ACC112 (cell line): Measurements from ENCODE around the gene NDE1.

Source experiments
- H2AFZ ChIP-seq: fragments of 200-600 bp; sonication (generic); one replicate; pipeline ENCODE4 v1.6.0; 2017; ENCODE audit warnings: antibody characterized with exemption, low read length; ENCODE audit not compliant: unreplicated experiment
- H3K27ac ChIP-seq: fragments of 200-600 bp; sonication (generic); 2 replicates; pipeline ENCODE4 v1.5.1; 2014; ENCODE audit warnings: low read depth, mild to moderate bottlenecking, antibody characterized with exemption, low read length, moderate library complexity
- H3K27me3 ChIP-seq: fragments of 200-600 bp; sonication (generic); 2 replicates; pipeline ENCODE4 v1.6.1; 2014; ENCODE audit warnings: mild to moderate bottlenecking, antibody characterized with exemption, low read length, moderate library complexity, mixed read lengths; ENCODE audit not compliant: insufficient read depth
- H3K36me3 ChIP-seq: fragments of 200-600 bp; sonication (generic); 2 replicates; pipeline ENCODE4 v1.6.1; 2016; ENCODE audit warnings: mild to moderate bottlenecking, antibody characterized with exemption, low read length, moderate library complexity, mixed read lengths; ENCODE audit not compliant: insufficient read depth
- H3K4me1 ChIP-seq: fragments of 200-600 bp; sonication (generic); one replicate; pipeline ENCODE4 v1.6.1; 2016; ENCODE audit warnings: low read length, mixed read lengths; ENCODE audit not compliant: insufficient read depth, unreplicated experiment, control insufficient read depth
- H3K4me3 ChIP-seq: fragments of 200-600 bp; sonication (generic); 2 replicates; pipeline ENCODE4 v1.5.1; 2014; ENCODE audit warnings: mild to moderate bottlenecking, low read depth, low read length
- H3K79me2 ChIP-seq: fragments of 200-600 bp; sonication (generic); one replicate; pipeline ENCODE4 v1.6.0; 2016; ENCODE audit warnings: low read length; ENCODE audit not compliant: control insufficient read depth, unreplicated experiment, insufficient read depth

Gene NDE1

DNA sequence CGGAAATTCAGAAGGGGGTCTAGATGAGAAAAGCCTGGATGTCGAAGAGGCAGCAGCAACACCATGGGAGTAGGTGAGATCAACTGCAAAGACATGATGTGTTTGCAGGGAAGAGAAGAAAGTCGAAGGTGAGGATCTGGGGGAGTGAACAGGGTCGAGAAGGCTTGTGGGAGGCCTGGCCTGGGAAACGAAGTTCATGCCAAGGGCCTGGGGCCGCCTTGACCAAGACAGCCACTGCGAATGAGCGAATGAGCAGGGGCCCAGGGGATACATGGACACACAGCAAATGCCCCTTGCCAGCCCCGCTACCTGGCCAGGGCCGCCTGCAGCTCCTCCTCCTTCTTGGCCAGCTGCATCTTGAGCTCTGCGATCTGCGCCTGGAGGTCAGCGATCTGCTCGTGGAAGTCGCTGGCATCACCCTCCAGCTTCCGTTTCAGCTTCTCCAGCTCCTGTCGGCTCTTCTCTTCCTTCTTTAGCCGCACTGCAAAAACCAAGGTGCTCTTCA is 87.1 kb downstream of the NDE1 start:
- Histone ChIP-seq H3K4me3 (no peak overlapping the region), H3K4me1 (peaks cover 13% of the 10 kb centered on the region), H3K27ac (no peak overlapping the region), H2AFZ (no peak overlapping the region), H3K27me3 (no peaks in the 10 kb centered on the region), H3K79me2 (no peaks in the 10 kb centered on the region), H3K36me3 (no peaks in the 10 kb centered on the region)

DNA sequence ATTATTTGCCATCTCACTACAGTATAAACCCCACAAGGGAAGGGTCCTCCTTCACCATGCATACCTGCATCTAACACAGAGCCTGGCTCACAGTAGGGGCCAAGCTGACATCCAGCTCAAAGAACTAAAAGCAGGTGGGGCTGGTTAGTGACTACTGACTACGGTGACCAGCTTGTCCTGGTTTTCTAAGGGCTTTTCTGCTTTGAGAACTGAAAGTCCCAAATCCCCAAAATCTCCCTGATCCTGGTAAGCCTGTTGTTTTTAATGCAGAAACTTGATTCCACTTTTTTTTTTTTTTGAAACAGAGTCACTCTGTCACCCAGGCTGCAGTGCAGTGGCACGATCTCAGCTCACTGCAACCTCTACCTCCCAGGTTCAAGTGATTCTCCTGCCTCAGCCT is 89.4 kb downstream of the NDE1 start:
- no peak overlapping the region for H3K4me3 ChIP-seq
- no peaks in the 10 kb centered on the region for H3K79me2 ChIP-seq
- no peaks in the 10 kb centered on the region for H3K27me3 ChIP-seq
- no peak overlapping the region for H3K27ac ChIP-seq
- peaks cover 3% of the 10 kb centered on the region for H3K4me1 ChIP-seq
- H2AFZ ChIP-seq, result no peak overlapping the region
- H3K36me3 ChIP-seq, result no peaks in the 10 kb centered on the region

DNA sequence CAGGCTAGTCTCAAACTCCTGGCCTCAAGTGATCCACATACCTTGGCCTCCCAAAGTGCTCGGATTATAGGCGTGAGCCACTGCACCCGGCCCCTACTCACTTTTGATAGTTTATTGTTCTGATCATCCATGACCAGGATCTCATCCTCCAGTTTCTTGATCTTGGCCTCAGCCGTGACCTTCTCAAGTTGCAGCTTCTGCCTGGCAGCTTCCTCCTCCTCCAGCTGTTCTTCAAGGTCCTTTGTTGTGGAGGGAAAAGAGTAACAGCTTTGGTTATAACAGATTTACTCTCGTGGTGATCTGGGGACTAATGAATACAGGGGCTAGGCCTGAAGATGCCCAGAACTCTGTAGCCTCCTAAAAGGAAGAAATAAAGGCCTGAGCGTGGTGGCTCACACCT is 89.9 kb downstream of the NDE1 start:
- no peaks in the 10 kb centered on the region for H3K27me3 ChIP-seq
- H3K4me3 ChIP-seq, result no peak overlapping the region
- no peak overlapping the region for H2AFZ ChIP-seq
- H3K36me3 ChIP-seq, result no peaks in the 10 kb centered on the region
- H3K27ac ChIP-seq, result no peak overlapping the region
- no peaks in the 10 kb centered on the region for H3K79me2 ChIP-seq
- H3K4me1 ChIP-seq, result no peaks in the 10 kb centered on the region

DNA sequence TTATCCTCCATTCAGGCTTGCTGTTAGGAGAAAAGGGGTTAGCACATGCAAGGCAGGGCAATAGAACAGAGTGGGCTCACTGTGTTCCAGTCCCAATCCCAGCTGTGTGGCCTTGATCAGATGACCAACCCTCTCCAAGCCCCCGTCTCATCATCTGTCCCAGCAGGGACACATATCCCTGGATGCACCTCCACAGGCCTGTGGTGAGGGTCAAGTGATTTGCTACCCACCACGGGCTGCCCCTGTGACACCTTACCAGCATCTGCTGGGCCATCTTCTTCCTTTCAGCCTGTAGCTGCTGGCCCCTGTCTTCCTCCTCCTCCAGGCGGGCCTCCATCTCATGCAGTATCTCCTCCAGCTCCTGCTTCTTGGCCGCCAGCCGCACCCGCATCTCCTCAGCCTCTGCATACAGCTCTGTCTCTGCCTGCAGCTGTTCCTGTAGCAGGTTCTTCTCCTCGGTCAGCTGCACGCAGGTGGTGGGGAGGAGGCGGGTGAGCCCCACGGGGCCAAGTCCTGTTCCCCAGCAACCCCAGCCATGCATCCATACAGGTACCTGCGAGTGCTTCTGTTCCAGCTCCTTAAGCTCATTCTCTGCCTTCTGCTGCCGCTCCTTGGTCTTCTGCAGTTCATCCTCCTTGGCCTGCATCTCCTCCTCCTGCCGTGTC is 91.3 kb downstream of the NDE1 start:
- H3K36me3 ChIP-seq, result no peaks in the 10 kb centered on the region
- H3K27ac ChIP-seq, result no peak overlapping the region
- no peaks in the 10 kb centered on the region for H3K27me3 ChIP-seq
- H3K4me3 ChIP-seq, result no peak overlapping the region
- no peaks in the 10 kb centered on the region for H3K79me2 ChIP-seq
- H2AFZ ChIP-seq, result no peak overlapping the region
- H3K4me1 ChIP-seq, result no peaks in the 10 kb centered on the region

DNA sequence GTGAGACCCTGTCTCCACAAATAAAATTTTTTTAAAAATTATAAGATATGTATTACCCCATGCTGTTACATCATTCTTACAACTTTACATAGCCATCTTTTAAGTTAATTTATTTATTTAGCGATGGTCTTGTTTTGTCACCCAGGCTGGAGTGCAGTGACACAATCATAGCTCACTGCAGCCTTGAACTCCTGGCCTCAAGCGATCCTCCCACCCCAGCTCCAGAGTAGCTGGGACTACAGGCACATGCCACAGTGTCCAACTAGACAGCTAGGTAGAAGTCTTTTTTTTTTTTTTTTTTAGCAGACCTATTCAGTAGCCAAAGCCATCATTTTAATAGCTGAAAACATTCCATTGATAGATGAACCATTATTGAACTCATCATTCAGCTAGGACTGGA is 92.7 kb downstream of the NDE1 start:
- Histone ChIP-seq H3K4me3 (no peak overlapping the region), H2AFZ (no peak overlapping the region), H3K4me1 (no peaks in the 10 kb centered on the region)

DNA sequence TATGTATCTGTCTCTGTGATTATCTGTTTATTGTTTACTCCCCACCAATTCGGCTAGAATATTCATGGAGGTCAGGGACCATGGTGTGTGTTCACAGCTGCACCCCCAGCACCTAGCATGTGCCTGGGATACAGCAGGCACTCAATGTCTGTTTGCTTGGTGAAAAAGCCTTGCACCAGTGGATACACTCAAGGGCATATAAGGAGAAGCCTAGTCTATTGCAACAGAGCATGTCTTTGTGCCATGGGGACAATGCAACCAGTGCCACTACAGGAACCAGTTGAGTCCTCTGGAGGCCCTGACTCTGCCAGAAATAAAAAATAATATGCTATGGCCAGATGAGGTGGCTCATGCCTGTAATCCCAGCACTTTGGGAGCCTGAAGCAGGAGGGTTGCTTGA is 93.6 kb downstream of the NDE1 start:
- H3K4me3 ChIP-seq, result no peak overlapping the region
- H2AFZ ChIP-seq, result no peak overlapping the region
- no peaks in the 10 kb centered on the region for H3K27me3 ChIP-seq
- H3K4me1 ChIP-seq, result no peaks in the 10 kb centered on the region
- H3K79me2 ChIP-seq, result no peaks in the 10 kb centered on the region
- no peaks in the 10 kb centered on the region for H3K36me3 ChIP-seq
- H3K27ac ChIP-seq, result no peak overlapping the region

More for the DNA sequence above, 92.7 kb downstream of the NDE1 start:
- Histone ChIP-seq H3K27ac (no peak overlapping the region), H3K27me3 (no peaks in the 10 kb centered on the region), H3K36me3 (no peaks in the 10 kb centered on the region), H3K79me2 (no peaks in the 10 kb centered on the region)

DNA sequence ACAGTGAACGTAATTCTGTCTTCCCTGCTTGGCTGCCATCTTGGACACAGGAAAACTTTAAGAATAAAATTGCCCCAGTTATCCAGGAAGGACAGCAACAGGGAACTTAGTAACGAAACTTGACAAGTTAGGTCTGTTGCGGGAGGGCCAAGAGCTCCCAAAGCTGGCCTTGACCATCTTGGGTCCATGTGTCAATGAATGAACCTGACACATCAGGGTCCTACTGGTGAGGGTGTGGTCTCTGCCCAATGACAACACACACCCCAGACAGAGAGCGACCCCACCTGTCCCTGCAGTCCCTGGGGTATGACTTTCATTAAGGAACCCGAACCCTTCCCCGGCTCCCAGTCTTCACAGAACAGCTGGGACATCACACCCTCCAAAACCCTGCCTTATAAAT is 96.3 kb downstream of the NDE1 start:
- H3K4me3 ChIP-seq, result no peak overlapping the region
- no peaks in the 10 kb centered on the region for H3K36me3 ChIP-seq
- no peaks in the 10 kb centered on the region for H3K4me1 ChIP-seq
- H2AFZ ChIP-seq, result no peak overlapping the region
- no peak overlapping the region for H3K27ac ChIP-seq
- H3K79me2 ChIP-seq, result no peaks in the 10 kb centered on the region
- no peaks in the 10 kb centered on the region for H3K27me3 ChIP-seq

DNA sequence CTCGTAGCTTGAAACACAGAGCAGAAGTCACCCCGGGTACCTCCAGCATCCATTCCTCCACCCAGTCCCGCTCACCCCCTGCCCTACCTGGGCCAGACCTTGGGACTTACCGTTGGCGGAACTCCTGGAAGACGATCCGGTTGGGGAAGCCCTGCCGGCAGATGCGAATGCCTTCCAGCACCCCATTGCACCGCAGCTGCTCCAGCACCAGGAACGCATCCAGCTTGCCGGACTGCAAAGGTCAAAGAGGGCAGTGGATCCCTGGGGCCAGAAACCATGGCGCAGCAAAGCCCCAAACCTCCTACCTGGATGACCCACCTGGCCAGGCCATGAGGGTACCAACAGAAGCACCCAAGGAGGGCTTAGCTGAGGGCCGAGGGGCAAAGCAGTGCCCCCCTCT is 97.9 kb downstream of the NDE1 start:
- H3K4me1 ChIP-seq, result no peaks in the 10 kb centered on the region
- no peaks in the 10 kb centered on the region for H3K36me3 ChIP-seq
- H3K4me3 ChIP-seq, result no peak overlapping the region
- no peak overlapping the region for H2AFZ ChIP-seq
- no peaks in the 10 kb centered on the region for H3K79me2 ChIP-seq
- H3K27me3 ChIP-seq, result no peaks in the 10 kb centered on the region
- no peak overlapping the region for H3K27ac ChIP-seq

DNA sequence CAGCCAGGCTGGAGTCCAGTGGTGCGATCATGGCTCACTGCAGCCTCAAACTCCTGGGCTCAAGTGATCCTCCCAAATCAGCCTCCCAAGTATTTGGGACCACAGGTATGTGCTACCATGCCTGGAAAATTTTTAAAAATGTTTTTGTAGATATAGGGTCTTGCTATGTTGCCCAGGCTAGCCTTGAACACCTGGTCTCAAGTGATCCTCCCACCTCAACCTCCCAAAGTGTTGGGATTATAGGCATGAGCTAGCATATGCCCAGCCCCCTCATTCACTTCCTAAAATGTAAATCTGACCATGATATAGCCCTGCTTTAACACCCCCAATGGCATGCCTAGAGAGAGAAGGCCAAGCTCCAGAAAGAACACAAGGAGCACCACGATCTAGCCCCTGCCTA is 98.6 kb downstream of the NDE1 start:
- Histone ChIP-seq H3K4me3 (no peak overlapping the region), H3K27me3 (no peaks in the 10 kb centered on the region), H2AFZ (no peak overlapping the region), H3K79me2 (no peaks in the 10 kb centered on the region), H3K4me1 (no peaks in the 10 kb centered on the region), H3K36me3 (no peaks in the 10 kb centered on the region), H3K27ac (no peak overlapping the region)

DNA sequence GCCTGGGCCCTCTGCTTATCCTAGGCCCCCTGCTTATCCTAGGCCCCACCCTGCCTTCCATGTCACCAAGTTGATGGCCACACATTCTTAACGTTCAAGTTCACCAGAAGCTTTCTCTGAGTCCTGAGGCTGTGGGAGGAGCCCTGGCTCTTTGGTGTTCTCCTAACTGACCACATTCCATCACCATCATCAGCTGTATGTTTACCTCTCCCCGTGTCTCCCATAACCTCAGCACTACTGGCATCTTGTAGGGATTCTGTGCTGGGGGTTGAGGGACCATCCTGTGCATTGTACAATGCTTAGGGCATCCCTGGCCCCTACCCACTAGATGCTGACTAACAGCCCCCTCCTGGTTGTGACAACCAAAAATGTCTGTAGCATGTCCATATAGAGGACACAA is 99.3 kb downstream of the NDE1 start:
- H3K36me3 ChIP-seq, result no peaks in the 10 kb centered on the region
- no peak overlapping the region for H3K4me3 ChIP-seq
- H3K27me3 ChIP-seq, result no peaks in the 10 kb centered on the region
- H3K79me2 ChIP-seq, result no peaks in the 10 kb centered on the region
- H2AFZ ChIP-seq, result no peak overlapping the region
- H3K27ac ChIP-seq, result no peak overlapping the region
- no peaks in the 10 kb centered on the region for H3K4me1 ChIP-seq

DNA sequence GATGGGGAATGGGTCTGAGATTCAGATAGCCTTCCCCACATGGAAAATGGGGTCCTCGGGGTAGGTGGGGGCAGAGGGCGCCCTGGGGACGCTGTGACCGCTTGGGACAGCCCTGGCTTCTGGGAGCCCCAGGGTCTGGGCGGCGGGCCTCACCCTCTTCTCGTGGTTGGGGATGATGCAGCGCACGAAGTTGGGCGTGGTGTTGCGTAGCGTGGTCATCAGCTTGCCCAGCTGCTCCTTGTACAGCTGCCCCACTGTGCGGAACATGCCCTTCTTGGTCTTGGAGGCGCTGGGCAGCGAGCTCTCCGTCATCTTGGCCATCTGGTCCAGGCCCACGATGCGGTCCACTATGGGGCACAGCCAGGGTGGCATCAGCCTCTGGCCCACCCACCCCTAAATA is 99.9 kb downstream of the NDE1 start:
- Histone ChIP-seq H3K4me1 (no peaks in the 10 kb centered on the region), H3K36me3 (no peaks in the 10 kb centered on the region), H3K27me3 (no peaks in the 10 kb centered on the region), H3K4me3 (no peak overlapping the region), H3K27ac (no peak overlapping the region), H2AFZ (no peak overlapping the region), H3K79me2 (no peaks in the 10 kb centered on the region)
